Muscle layer of colon (tissue), 2 donors: ENCODE results near the gene TULP4.

ENCODE experiments used
- H3K27ac ChIP-seq: one replicate; pipeline ENCODE4 v1.7.0; 2013; ENCODE audit warnings: low read depth, mild to moderate bottlenecking, low read length, moderate library complexity
- H3K27me3 ChIP-seq, 2 donors: one replicate each; pipeline ENCODE4 v1.7.0; 2013; ENCODE audit warnings: low read length in 2 of 2, mild to moderate bottlenecking in 2 of 2; ENCODE audit not compliant: insufficient read depth in 2 of 2, control insufficient read depth in 1 of 2
- H3K36me3 ChIP-seq: one replicate; pipeline ENCODE4 v1.7.0; 2013; ENCODE audit warnings: mild to moderate bottlenecking, low read length; ENCODE audit not compliant: insufficient read depth
- H3K4me1 ChIP-seq: one replicate; pipeline ENCODE4 v1.7.0; 2013; ENCODE audit warnings: mild to moderate bottlenecking, low read length; ENCODE audit not compliant: insufficient read depth
- H3K4me3 ChIP-seq, 2 donors: one replicate each; pipeline ENCODE4 v1.7.0; 2013; ENCODE audit warnings: low read length in 2 of 2, low read depth in 1 of 2, mild to moderate bottlenecking in 1 of 2, moderate library complexity in 1 of 2
- H3K9ac ChIP-seq: one replicate; pipeline ENCODE4 v1.7.0; 2013; ENCODE audit warnings: low read length
- H3K9me3 ChIP-seq: one replicate; pipeline ENCODE4 v1.7.0; 2013; ENCODE audit warnings: mild to moderate bottlenecking, low read length
- donor health status: abdominal sarcoma.
- donor health status: Adenocarcinoma of cecum.

Gene TULP4

DNA sequence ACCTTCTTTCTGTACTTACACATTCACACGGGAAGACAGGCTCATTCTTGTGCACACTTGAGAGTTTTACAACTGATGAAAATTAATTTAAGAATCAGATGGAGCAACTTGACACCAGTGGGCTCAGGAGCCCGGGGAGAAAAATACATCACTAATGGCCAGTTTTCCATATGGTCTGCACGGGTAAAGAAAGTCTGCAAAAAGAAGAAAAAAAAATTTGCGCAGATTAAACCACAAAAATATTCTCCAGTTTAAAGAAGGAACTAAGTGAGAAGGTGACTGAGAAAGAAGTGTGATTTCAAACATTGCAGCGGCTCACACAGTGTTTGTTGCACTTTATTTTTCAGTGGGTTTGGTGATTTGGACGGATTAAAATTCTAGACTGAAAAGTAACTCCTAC is at the start of gene TULP4:
TULP4 (plus strand) TSS at position 301 of the 400 bp plus-strand sequence. CDS start 1,552 bp downstream, outside the sequence.
- Histone ChIP-seq H3K9me3 (peaks cover 6% of the 10 kb centered on the region), H3K4me3 (no peak within 1 kb of the TSS), H3K4me1 (no peaks in the 10 kb centered on the region), H3K27ac (no peak within 1 kb of the TSS), H3K36me3 (no peaks in the 10 kb centered on the region), H3K9ac (no peak within 1 kb of the TSS), H3K27me3 (no peaks in the 10 kb centered on the region)

DNA sequence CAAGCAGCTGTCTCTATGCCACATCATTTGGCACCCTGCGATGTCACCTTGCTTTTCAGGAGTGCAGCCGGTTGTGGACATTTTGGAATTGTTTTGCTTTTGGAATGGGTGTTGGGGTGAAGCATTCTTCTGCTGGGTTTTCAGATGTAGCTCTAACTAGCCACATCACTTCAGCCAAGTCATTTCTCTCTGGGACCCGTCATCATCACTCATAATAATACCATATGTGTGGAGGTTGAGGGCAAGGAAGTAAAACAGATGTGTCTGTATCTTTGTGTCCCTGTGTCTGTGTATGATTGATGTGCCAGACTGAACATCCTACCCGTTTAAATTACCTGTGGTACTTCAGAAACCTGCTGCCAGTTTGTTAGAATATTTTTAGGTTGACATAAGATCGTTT is 49.5 kb upstream of the TULP4 start:
- Histone ChIP-seq H3K36me3 (no peaks in the 10 kb centered on the region), H3K4me3 (no peak overlapping the region), H3K27ac (no peak overlapping the region), H3K9me3 (no peaks in the 10 kb centered on the region), H3K4me1 (no peaks in the 10 kb centered on the region), H3K9ac (no peak overlapping the region), H3K27me3 (no peaks in the 10 kb centered on the region)

DNA sequence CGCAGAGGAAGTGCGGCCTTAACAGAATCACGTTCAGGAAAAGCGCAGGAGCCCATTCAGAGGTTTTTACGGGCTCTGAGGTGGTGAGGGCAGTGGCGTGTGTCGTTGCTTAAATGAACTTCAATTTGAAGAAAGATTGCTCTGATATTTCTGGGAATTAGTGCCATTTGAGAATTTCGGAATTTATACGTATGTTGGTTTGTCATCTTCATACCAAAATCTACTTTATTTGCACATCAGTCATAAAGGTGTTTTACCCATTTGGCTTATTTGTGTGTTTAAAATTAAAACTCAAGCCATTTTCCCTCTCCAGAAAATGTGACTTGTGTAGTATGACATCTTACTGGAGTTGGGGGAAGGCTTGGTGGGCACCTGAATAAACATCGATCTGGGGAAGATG is 48.1 kb upstream of the TULP4 start:
- H3K4me1 ChIP-seq, result no peaks in the 10 kb centered on the region
- H3K27ac ChIP-seq, result no peak overlapping the region
- no peak overlapping the region for H3K9ac ChIP-seq
- H3K27me3 ChIP-seq, result no peaks in the 10 kb centered on the region
- no peaks in the 10 kb centered on the region for H3K9me3 ChIP-seq
- no peak overlapping the region for H3K4me3 ChIP-seq
- no peaks in the 10 kb centered on the region for H3K36me3 ChIP-seq

DNA sequence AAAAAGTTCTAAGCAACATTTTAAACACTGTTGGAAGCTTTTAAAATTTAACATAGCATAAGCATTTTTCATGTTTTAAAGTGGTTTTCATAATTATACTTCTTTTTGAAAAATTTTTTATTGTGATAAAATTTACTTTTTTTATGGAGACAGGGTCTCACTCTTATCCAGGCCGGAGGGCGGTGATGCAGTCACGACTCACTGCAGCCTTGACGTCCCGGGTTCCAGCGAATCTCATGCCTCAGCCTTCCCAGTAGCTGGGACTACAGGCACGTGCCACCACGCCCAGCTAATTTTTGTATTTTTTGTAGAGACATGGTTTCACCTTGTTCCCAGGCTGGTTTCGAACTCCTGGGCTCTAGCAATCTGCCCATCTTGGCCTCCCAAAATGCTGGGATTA is 46.1 kb upstream of the TULP4 start:
- Histone ChIP-seq H3K27ac (no peak overlapping the region), H3K4me1 (no peaks in the 10 kb centered on the region), H3K9me3 (no peaks in the 10 kb centered on the region), H3K36me3 (no peaks in the 10 kb centered on the region), H3K4me3 (no peak overlapping the region), H3K27me3 (no peaks in the 10 kb centered on the region), H3K9ac (no peak overlapping the region)

DNA sequence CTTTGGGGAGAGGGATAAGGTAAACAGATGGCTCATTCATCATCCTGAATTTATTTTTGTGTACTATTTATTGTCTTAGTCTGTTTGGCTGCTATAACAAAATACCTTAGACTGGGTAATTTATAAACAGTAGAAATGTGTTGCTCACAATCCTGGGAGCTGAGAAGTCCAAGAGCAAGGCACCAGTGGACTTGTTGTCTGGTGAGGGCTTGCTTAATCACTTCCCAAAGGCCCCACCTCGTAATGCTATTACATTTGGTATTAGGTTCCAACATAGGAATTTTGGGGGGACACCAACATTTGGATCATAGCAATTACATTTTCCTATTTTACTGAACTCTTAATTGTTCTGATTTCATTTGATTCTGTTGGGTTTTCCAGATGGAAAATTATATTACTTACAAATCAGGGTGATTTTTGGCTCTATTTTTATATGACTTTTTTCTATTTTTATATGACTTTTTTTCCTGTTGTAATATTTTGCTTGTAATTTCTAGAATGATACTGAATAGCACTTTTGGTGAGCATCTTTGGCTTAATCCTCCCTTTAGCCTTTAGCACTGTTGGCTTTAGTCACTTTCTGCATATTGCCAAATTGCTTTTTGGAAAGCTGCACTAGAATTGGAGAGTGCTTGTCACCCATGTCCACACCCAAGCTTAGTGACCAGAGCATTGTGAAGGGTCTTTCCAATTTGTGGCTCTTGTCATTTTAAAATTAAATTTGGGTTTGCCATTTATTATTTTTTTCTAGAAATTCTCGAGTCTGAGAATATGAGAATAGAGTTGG is 43.7 kb upstream of the TULP4 start:
- Histone ChIP-seq H3K27me3 (no peaks in the 10 kb centered on the region), H3K4me3 (no peak overlapping the region), H3K9ac (no peak overlapping the region), H3K4me1 (no peaks in the 10 kb centered on the region), H3K36me3 (no peaks in the 10 kb centered on the region), H3K27ac (no peak overlapping the region), H3K9me3 (no peaks in the 10 kb centered on the region)

DNA sequence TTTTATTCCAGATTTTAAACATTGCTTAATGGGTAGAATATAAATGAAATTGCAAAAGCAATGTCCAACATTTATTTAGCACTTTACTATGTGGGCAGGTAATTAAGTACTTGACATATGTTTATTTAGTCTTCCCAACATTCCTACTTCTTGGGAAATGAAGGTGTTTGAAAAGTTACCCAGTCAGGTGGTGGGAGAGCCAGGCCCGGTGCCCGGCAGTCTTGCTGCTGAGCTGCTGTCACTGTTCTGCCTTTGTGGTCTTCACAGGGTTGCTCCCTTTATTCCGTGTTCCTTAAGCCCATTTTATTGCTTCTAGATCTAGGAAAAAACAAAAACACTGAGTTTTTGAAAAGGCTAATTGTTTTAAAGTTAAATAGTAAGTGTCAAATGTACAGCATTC is 42.6 kb upstream of the TULP4 start:
- no peaks in the 10 kb centered on the region for H3K27me3 ChIP-seq
- H3K4me3 ChIP-seq, result no peak overlapping the region
- no peak overlapping the region for H3K9ac ChIP-seq
- no peak overlapping the region for H3K27ac ChIP-seq
- no peaks in the 10 kb centered on the region for H3K9me3 ChIP-seq
- H3K4me1 ChIP-seq, result no peaks in the 10 kb centered on the region
- no peaks in the 10 kb centered on the region for H3K36me3 ChIP-seq

DNA sequence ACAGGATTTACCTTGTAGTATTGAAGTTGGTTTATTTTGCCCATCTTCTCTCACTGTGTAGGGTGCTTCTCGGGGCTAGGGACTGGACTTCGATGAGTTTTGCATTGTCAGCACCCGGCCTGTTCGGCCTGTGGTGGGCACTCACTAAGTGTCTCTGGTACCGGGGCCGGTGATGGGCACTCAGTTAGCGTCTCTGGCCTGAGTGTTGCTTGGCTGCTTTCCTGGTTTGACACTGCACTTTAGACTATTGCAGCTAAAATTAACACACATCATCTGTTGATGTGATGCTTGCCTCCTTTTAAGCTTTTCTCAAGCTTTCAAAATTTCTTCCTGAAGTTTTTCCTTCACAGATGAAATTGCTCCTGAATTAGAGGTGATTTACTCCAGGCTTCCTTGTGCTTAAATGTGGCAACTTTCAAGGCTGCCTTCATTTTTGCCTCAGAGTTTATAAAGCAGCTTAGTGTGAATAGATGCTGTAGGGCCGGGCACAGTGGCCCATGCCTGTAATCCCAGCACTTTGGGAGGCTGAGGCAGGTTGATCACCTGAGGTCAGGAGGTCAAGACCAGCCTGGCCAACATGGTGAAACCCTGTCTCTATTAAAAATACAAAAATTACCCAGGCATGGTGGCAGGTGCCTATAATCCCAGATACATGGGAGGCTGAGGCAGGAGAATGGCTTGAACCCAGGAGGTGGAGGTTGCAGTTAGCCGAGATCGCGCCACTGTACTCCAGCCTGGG is 41.7 kb upstream of the TULP4 start:
- Histone ChIP-seq H3K27ac (no peak overlapping the region), H3K36me3 (no peaks in the 10 kb centered on the region), H3K27me3 (no peaks in the 10 kb centered on the region), H3K4me1 (no peaks in the 10 kb centered on the region), H3K9ac (no peak overlapping the region), H3K4me3 (no peak overlapping the region), H3K9me3 (no peaks in the 10 kb centered on the region)

DNA sequence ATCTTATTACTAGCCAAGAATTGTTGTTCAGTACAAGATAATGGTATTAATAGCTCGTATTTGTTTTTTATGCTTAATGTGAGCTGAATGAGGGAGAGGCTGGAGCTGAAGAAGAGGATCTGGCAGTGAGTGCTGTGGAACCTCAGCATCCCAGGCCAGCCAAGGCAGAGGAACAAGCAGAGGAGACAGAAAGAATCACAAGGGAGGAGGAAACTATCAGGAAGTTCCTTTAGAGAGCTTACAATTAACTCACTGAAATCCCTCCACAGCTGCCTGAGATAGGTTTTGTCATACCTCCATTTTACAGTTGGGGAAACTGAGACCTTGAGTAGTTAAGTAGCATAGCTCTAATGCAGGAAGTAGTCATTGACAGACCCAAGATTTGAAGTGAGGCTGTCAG is 39.9 kb upstream of the TULP4 start:
- Histone ChIP-seq H3K36me3 (no peaks in the 10 kb centered on the region), H3K9ac (no peak overlapping the region), H3K4me1 (no peaks in the 10 kb centered on the region), H3K4me3 (no peak overlapping the region), H3K9me3 (no peaks in the 10 kb centered on the region), H3K27ac (no peak overlapping the region), H3K27me3 (no peaks in the 10 kb centered on the region)

- no peaks in the 10 kb centered on the region for H3K9me3 ChIP-seq
- no peak overlapping the region for H3K9ac ChIP-seq
- no peak overlapping the region for H3K27ac ChIP-seq
- no peak overlapping the region for H3K4me3 ChIP-seq
- H3K27me3 ChIP-seq, result no peaks in the 10 kb centered on the region
- no peaks in the 10 kb centered on the region for H3K36me3 ChIP-seq
- peaks cover 3% of the 10 kb centered on the region for H3K4me1 ChIP-seq
These were observed 34.3 kb upstream of the TULP4 start for GRCh38 chr6:158278004-158278403.

DNA sequence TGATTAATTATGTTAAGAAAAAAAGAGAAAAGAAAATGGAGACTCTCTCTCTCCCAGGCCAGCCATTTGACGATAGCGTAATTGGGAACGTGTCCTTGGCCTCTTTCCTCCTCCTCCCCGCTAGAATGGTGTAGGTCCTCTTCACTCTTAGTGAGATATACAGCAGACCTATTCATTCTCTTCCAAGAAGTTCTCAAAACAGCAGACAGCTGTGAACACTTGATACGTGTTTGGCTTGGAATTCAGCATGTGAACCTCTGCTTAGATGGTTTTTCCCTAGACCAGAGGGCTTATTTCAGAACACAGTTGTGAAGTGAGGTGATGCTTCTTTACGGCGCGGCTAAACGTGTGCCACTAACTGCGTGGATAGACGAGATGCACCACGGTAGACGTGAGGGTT is 32.6 kb upstream of the TULP4 start:
- Histone ChIP-seq H3K4me3 (no peak overlapping the region), H3K4me1 (peaks cover 17% of the 10 kb centered on the region), H3K27ac (no peak overlapping the region), H3K9ac (no peak overlapping the region), H3K9me3 (no peaks in the 10 kb centered on the region), H3K36me3 (no peaks in the 10 kb centered on the region), H3K27me3 (no peaks in the 10 kb centered on the region)

GRCh38 chr6:158283304-158283980 is 28.8 kb upstream of the TULP4 start:
- Histone ChIP-seq H3K36me3 (no peaks in the 10 kb centered on the region), H3K4me3 (no peak overlapping the region), H3K27ac (peak overlapping the region; percentile 57), H3K4me1 (peaks cover 45% of the 10 kb centered on the region), H3K9ac (no peak overlapping the region), H3K9me3 (no peaks in the 10 kb centered on the region), H3K27me3 (no peaks in the 10 kb centered on the region)
